Activated T-cell treated with anti-CD3 and anti-CD28 coated beads, Interleukin-2, amount 50 U/mL, for 72 hours (primary cell): Measurements from ENCODE around the gene CAPS. TPM values are rescaled to one million over a fixed set of nuclear protein-coding genes. Genes with fewer than 3 reads are reported as not detected.

ENCODE experiments used
- ATAC-seq, 2 donors: fragments of 150-1000 bp; cut with Tn5 transposase; replicated peaks in 1 of 2; 2 replicates each; pipeline ENCODE4 v1.10.0; 2021; ENCODE audit warnings: moderate library complexity in 2 of 2, mild to moderate bottlenecking in 1 of 2
- DNase-seq, 2 donors: peaks; one replicate each; pipeline ENCODE4 v3.0.0; 2021 to 2022; ENCODE audit warnings: mixed read lengths in 1 of 2
- H3K27ac Mint-ChIP-seq: one replicate; pipeline ENCODE4 v1.8.0; 2022; ENCODE audit warnings: mild to moderate bottlenecking, moderate library complexity, mixed read lengths
- H3K27me3 Mint-ChIP-seq: one replicate; pipeline ENCODE4 v1.8.0; 2022; ENCODE audit warnings: low read depth, mixed read lengths
- H3K36me3 Mint-ChIP-seq, 2 donors: one replicate each; pipeline ENCODE4 v1.8.0; 2022; ENCODE audit warnings: mixed read lengths in 2 of 2, mild to moderate bottlenecking in 1 of 2; ENCODE audit not compliant: insufficient read depth in 2 of 2
- H3K4me1 Mint-ChIP-seq: one replicate; pipeline ENCODE4 v1.8.0; 2022; ENCODE audit warnings: low read depth, mixed read lengths
- H3K4me3 Mint-ChIP-seq, 2 donors: one replicate each; pipeline ENCODE4 v1.8.0; 2022; ENCODE audit warnings: mild to moderate bottlenecking in 2 of 2, mixed read lengths in 2 of 2, moderate library complexity in 2 of 2
- H3K9me3 Mint-ChIP-seq, 2 donors: one replicate each; pipeline ENCODE4 v1.8.0; 2022; ENCODE audit warnings: mixed read lengths in 2 of 2
- total RNA-seq, 2 donors: library from RNA; stranded (reverse); gene quantifications; one replicate each; pipeline ENCODE4 v1.2.3, GENCODE V29; 2022

CAPS gene
- total RNA-seq, 2 donors from 2014 or later: 12.9 to 20.9 TPM

DNA sequence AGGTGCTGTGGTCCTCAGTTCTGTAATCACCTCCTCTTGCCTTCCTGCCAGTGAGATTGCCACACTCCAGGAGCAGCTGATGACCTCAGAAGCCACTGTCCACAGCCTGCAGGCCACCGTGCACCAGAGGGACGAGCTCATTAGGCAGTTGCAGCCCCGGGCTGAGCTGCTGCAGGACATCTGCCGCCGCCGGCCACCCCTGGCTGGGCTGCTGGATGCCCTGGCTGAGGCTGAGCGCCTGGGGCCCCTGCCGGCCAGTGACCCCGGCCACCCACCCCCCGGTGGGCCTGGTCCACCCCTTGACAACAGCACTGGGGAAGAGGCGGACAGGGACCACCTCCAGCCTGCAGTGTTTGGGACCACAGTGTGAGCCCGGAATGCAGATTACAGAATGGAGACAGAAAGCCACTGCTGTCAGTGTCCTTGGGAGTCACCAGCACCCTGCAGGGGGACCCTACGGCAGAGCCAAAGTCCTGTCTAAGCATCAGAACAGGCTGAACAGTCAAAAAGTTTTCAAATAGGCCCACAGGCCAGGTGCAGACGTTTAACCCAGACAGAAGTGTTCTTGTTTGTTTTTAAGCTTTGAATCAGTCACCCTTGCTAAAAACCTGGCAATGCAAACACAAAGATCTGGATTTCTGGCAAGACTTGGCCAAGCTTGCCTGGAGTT lies 5.1 kb upstream of the CAPS start:
- no peaks in the 10 kb centered on the region for H3K36me3 Mint-ChIP-seq
- no peak overlapping the region for H3K4me3 Mint-ChIP-seq
- H3K4me1 Mint-ChIP-seq: peaks cover 15% of the 10 kb centered on the region

GRCh38 chr19:5910638-5910907 lies 3.5 kb upstream of the CAPS start:
- no peaks in the 10 kb centered on the region for H3K27me3 Mint-ChIP-seq
- H3K27ac Mint-ChIP-seq: no peak overlapping the region
- H3K4me3 Mint-ChIP-seq: no peak overlapping the region
- ATAC-seq (no peak), DNase-seq (no peak)
- no peaks in the 10 kb centered on the region for H3K9me3 Mint-ChIP-seq
- H3K4me1 Mint-ChIP-seq: peaks cover 15% of the 10 kb centered on the region
- no peaks in the 10 kb centered on the region for H3K36me3 Mint-ChIP-seq

More for the DNA sequence above, 5.1 kb upstream of the CAPS start:
- no peak for ATAC-seq
- DNase-seq: no peak
- no peaks in the 10 kb centered on the region for H3K27me3 Mint-ChIP-seq
- H3K27ac Mint-ChIP-seq: no peak overlapping the region
- no peaks in the 10 kb centered on the region for H3K9me3 Mint-ChIP-seq

DNA sequence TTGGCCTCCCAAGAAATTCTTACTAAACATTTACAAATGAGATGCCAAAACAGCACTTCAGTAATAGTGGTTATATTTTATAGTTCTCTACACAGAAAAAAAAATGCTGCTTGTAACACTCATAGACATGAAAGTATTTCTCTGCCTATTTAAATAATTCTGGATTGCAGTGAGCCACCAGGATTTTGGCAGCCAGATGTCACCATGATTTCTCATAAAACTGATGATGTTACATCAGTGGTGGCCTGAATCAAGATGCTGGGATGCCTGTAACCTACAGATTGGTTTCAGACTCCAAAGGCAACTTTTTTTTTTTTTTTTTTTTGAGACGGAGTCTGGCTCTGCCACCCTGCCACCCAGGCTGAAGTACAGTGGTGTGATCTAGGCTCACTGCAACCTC lies 2.7 kb upstream of the CAPS start:
- Mint-ChIP-seq H3K4me1 (peaks cover 9% of the 10 kb centered on the region), H3K9me3 (no peaks in the 10 kb centered on the region), H3K27me3 (no peaks in the 10 kb centered on the region), H3K4me3 (no peak overlapping the region), H3K36me3 (no peaks in the 10 kb centered on the region), H3K27ac (no peak overlapping the region)
- ATAC-seq: no peak
- DNase-seq: no peak

GRCh38 chr19:5914358-5914774 lies 312 bp downstream of the CAPS start:
- Mint-ChIP-seq H3K4me1 (no peaks in the 10 kb centered on the region), H3K27ac (no peak overlapping the region), H3K4me3 (no peak overlapping the region), H3K9me3 (no peaks in the 10 kb centered on the region), H3K36me3 (peaks cover 0 to 3% of the 10 kb centered on the region in 2 donors), H3K27me3 (no peaks in the 10 kb centered on the region)
- DNase-seq (no peak), ATAC-seq (no peak)

DNA sequence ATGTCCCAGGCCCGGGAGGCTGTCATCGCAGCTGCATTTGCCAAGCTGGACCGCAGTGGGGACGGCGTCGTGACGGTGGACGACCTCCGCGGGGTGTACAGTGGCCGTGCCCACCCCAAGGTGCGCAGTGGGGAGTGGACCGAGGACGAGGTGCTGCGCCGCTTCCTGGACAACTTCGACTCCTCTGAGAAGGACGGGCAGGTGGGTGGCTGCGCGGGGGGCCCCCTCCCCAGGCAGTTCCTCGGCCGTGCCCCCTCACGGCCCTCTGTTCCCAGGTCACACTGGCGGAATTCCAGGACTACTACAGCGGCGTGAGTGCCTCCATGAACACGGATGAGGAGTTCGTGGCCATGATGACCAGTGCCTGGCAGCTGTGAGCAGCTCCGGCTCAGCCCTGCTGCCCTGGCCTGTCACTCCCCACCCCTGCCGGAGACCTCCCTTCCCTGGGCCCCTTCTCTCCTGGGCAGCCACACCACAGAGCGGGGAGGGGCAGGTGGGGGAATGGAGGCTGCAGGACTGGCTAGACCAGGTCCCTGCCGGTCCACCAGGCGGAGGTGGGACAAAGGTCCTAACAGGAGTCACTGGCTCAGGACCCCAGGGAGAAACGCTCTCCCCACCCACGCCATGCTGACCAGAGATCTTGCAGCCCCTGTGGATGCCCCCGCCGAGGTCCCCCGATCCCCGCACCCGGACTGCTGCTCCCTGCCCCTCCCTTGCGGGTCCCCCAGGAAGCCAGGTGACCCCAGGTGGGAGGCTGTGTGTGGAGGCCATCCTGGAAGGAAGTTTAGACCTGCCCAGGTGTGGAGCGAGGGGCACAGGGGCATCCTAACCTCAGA lies 1.1 kb downstream of the CAPS start:
- peaks cover 0 to 6% of the 10 kb centered on the region in 2 donors for H3K36me3 Mint-ChIP-seq
- H3K9me3 Mint-ChIP-seq: no peaks in the 10 kb centered on the region
- DNase-seq (no peak), ATAC-seq (no peak)
- no peaks in the 10 kb centered on the region for H3K27me3 Mint-ChIP-seq
- no peaks in the 10 kb centered on the region for H3K4me1 Mint-ChIP-seq
- H3K4me3 Mint-ChIP-seq: no peak overlapping the region
- H3K27ac Mint-ChIP-seq: no peak overlapping the region

GRCh38 chr19:5915782-5916165 lies 1.7 kb downstream of the CAPS start:
- Mint-ChIP-seq H3K36me3 (peaks cover 0 to 6% of the 10 kb centered on the region in 2 donors), H3K4me3 (no peak overlapping the region), H3K27ac (no peak overlapping the region), H3K27me3 (no peaks in the 10 kb centered on the region), H3K4me1 (no peaks in the 10 kb centered on the region), H3K9me3 (no peaks in the 10 kb centered on the region)
- no peak for DNase-seq
- no peak for ATAC-seq

DNA sequence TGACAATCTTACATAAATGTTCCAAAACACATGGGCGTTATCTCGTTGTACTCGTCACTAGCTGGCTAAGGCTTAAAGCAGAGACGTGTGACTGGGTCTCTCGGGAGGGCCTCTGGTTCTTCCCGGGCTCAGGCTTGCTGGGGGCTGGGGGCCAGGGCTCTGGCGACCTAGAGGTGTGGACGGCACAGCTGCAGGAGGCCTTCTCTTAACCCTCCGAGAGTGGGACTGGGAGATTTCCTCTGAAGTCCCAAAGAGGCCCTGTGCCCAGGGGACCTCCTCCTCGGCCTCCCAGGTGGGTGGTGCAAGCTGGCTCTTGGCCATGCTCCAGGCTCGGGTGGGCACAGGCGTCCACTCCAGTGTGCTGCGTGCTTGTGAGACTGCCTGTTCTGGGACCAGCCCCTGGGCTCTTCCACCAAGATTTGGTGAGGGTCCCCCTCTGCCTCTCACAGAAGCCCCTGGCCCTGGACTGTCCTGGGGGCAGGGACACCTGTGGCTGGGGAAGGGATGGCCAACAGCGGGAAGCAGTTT lies 2.2 kb downstream of the CAPS start:
- Mint-ChIP-seq H3K36me3 (peaks cover 0 to 6% of the 10 kb centered on the region in 2 donors), H3K9me3 (no peaks in the 10 kb centered on the region), H3K4me1 (no peaks in the 10 kb centered on the region), H3K27me3 (no peaks in the 10 kb centered on the region), H3K4me3 (no peak overlapping the region), H3K27ac (no peak overlapping the region)
- ATAC-seq (no peak), DNase-seq (no peak)

DNA sequence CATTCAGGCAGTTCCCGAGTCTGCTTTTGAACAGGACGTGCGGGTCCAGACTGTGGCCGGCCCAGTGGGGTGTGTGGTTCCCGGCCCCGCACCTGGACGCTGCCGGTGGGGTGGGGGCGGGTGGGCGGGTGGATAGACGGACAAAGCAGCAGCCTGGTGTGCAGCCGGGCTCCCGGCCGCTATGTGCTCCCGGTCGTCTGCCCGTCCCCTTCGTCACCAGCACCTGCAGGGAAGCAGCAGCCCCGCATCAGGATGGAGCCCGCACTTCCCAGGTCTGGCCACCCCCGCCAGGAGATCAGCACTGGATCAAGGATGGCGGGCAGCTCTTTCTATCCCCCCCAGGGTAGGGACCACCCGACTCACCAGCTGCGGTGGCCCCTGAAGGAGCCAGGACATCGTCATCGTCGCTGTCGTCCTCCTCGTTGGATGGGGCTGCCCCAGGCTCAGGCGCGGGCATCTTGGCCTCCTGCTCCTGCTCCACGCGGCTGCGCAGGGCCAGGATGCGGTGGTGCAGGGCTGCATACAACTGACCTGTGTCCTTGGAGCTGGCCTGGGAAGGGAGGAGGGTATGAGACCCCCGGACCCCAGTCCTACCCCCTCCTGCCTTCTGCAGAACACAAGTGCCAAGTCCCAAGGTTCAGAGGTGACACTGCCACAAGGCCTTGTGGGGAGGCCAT lies 3.5 kb downstream of the CAPS start:
- no peak overlapping the region for H3K27ac Mint-ChIP-seq
- H3K27me3 Mint-ChIP-seq: no peaks in the 10 kb centered on the region
- ATAC-seq (no peak), DNase-seq (no peak)
- H3K9me3 Mint-ChIP-seq: no peaks in the 10 kb centered on the region
- H3K4me1 Mint-ChIP-seq: no peaks in the 10 kb centered on the region
- H3K4me3 Mint-ChIP-seq: no peak overlapping the region
- peaks cover 0 to 7% of the 10 kb centered on the region in 2 donors for H3K36me3 Mint-ChIP-seq

DNA sequence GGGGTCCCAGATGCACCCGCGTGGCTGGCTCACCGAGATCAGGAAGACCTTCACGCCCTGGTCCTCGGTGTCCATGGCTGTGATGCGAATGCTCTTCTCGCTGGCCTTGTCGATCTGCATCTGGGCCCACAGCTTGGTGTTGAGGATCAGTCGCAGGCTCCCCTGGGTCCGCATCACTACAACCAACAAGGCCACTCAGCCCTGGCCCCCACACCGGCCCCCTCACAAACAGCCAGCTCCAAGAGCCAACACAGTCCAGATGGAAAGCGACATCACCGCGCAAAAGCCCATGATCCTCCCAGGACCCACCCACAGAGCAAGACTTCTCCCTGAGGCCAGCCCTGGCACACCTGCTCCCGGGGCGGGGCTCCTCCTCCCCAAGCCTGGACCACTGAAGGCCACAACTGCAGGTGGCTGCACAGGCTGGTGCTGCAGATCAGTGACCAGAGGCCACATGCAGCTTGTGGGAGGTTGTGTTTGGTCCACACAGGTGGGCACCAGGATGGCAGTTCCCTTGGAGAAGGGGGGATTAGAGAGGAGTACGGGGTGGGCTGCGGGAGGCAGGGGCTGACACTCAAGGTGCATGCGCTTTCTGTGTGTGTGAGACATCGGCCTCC lies 4.5 kb downstream of the CAPS start:
- Mint-ChIP-seq H3K4me3 (no peak overlapping the region), H3K4me1 (no peaks in the 10 kb centered on the region), H3K9me3 (no peaks in the 10 kb centered on the region), H3K36me3 (peaks cover 0 to 10% of the 10 kb centered on the region in 2 donors), H3K27me3 (no peaks in the 10 kb centered on the region), H3K27ac (no peak overlapping the region)
- DNase-seq: no peak
- no peak for ATAC-seq

DNA sequence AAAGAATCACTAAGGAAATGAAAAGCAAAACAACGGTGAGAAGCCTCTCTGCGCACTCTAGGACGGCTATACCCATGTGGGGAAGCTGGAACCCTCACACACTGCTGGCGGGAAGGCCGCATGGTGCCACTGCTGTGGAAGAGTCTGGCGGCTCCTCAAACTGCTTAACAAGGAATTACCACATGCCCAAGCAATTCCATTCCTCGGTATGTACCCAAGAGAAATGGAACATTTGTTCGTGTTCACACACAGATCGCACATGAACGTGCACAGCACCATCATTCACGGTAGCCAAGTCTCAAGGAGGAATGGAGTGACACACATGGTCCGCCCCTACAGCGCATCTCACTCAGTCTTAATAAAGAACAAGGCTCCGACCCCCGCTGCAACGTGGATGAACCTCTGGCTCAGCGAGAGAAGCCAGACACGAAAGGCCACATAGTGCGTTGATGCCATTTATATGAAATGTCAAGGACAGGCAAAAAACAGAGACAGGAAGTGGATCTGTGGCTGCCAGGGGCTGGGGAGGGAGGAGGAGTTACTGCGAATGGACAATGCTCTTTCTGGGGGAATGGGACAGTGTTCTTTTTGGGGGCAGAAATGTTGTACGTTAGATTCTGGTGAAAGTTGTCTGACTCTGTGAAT lies 7.6 kb downstream of the CAPS start:
- no peak overlapping the region for H3K27ac Mint-ChIP-seq

DNA sequence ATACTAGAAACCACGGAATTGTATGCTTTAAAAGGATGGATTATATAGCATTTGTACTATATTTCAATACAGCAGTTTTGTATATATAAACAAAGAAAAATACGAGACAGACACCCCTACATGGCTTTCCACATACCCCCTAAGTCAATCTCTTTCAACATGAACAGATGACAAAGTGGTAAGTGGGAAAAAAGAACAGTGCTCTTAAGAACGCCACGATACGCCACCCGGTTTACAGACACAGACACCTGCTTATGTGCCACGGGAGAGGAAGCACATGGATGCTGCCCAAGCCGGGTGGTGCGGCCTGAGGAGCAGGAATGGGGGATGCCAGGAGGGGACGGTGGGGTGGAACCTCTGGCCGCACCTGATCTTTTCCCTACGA lies 8.1 kb downstream of the CAPS start:
- Mint-ChIP-seq H3K36me3 (peaks cover 1 to 19% of the 10 kb centered on the region in 2 donors), H3K27me3 (no peaks in the 10 kb centered on the region), H3K4me3 (no peak overlapping the region), H3K9me3 (no peaks in the 10 kb centered on the region), H3K27ac (no peak overlapping the region), H3K4me1 (no peaks in the 10 kb centered on the region)
- ATAC-seq: no peak
- DNase-seq: no peak

More for the DNA sequence above, 7.6 kb downstream of the CAPS start:
- Mint-ChIP-seq H3K36me3 (peaks cover 1 to 19% of the 10 kb centered on the region in 2 donors), H3K4me3 (no peak overlapping the region), H3K9me3 (no peaks in the 10 kb centered on the region), H3K27me3 (no peaks in the 10 kb centered on the region), H3K4me1 (no peaks in the 10 kb centered on the region)
- no peak for ATAC-seq
- no peak for DNase-seq

GRCh38 chr19:5923356-5923755 lies 9.3 kb downstream of the CAPS start:
- H3K27ac Mint-ChIP-seq: no peak overlapping the region
- no peak for DNase-seq
- H3K27me3 Mint-ChIP-seq: no peaks in the 10 kb centered on the region
- no peak overlapping the region for H3K4me3 Mint-ChIP-seq
- H3K9me3 Mint-ChIP-seq: no peaks in the 10 kb centered on the region
- no peak for ATAC-seq
- no peaks in the 10 kb centered on the region for H3K4me1 Mint-ChIP-seq
- peaks cover 4 to 23% of the 10 kb centered on the region in 2 donors for H3K36me3 Mint-ChIP-seq
